Breast epithelium (tissue), 4 donors: Measurements from ENCODE around the gene ROCK2. TPM values are rescaled to one million over a fixed set of nuclear protein-coding genes. Genes with fewer than 3 reads are reported as not detected.

Experiments
- DNase-seq, 2 donors: peaks; one replicate each; pipeline ENCODE4 v3.0.0-alpha.2; 2019; ENCODE audit warnings: low spot score in 2 of 2
- H3K27ac ChIP-seq, 2 donors: fragments of 200-600 bp; sonication (generic) in 1 of 2; one replicate each; pipeline ENCODE4 v1.5.1; 2016 to 2019; ENCODE audit warnings: mild to moderate bottlenecking in 1 of 2
- H3K27me3 ChIP-seq, 2 donors: fragments of 200-600 bp; sonication (generic) in 1 of 2; one replicate each; pipeline versions ENCODE4 v1.5.1 to v1.6.0; 2017 to 2019; ENCODE audit warnings: control low read depth in 1 of 2, mild to moderate bottlenecking in 1 of 2
- H3K36me3 ChIP-seq: fragments of 200-600 bp; one replicate; pipeline ENCODE4 v1.5.1; 2019
- H3K4me1 ChIP-seq, 2 donors: fragments of 200-600 bp; sonication (generic); one replicate each; pipeline ENCODE4 v1.5.1; 2016 to 2019; ENCODE audit warnings: control low read depth in 1 of 2
- H3K4me3 ChIP-seq, 3 donors: fragments of 200-600 bp; sonication (generic); 1 replicate in 2 of 3; 2 replicates in 1 of 3; pipeline ENCODE4 v1.5.1; 2016 to 2019; ENCODE audit warnings: mild to moderate bottlenecking in 3 of 3, moderate library complexity in 2 of 3
- H3K9me3 ChIP-seq, 2 donors: fragments of 200-600 bp; sonication (generic) in 1 of 2; one replicate each; pipeline ENCODE4 v1.5.1; 2016 to 2019; ENCODE audit warnings: control low read depth in 1 of 2
- CTCF ChIP-seq, 3 donors: fragments of 450-650 bp; IDR thresholded peaks; one replicate each; pipeline ENCODE4 v1.5.1; 2016 to 2017; ENCODE audit warnings: antibody characterized with exemption in 3 of 3, mild to moderate bottlenecking in 3 of 3, moderate library complexity in 3 of 3
- POLR2A ChIP-seq: fragments of 450-650 bp; IDR thresholded peaks from one replicate; pipeline ENCODE4 v1.6.1; 2016; ENCODE audit warnings: antibody characterized with exemption, mild to moderate bottlenecking, moderate library complexity
- POLR2AphosphoS5 ChIP-seq, 3 donors: sonication (generic); formaldehyde crosslinking; IDR thresholded peaks; one replicate each; pipeline ENCODE4 v1.6.1; 2017; ENCODE audit warnings: antibody characterized with exemption in 3 of 3
- intact Hi-C: fragments of 100-400 bp; cut with DNase I; formaldehyde crosslinking; loops from one replicate; pipeline ENCODE4 v1.15.1; 2023; ENCODE audit warnings: low total_unique reads
- total RNA-seq, 3 donors: library from RNA; depleted of rRNA; stranded (reverse); fragments of >200 nt; gene quantifications; one replicate each; pipeline ENCODE4 v1.1.0, GENCODE V29; 2016

ROCK2 gene
- total RNA-seq, 3 donors from 2014 or later = 87.1 to 181 (median 103) TPM

- intact Hi-C loops = no loop called here
Measured at GRCh38 chr2:11163439-11164317, 180.8 kb downstream of the ROCK2 start.

GRCh38 chr2:11161747-11162146 lies 182.7 kb downstream of the ROCK2 start:
- Histone ChIP-seq H3K27me3 (no peaks in the 10 kb centered on the region), H3K4me1 (no peaks in the 10 kb centered on the region), H3K36me3 (no peaks in the 10 kb centered on the region), H3K27ac (no peak overlapping the region), H3K4me3 (no peak overlapping the region), H3K9me3 (no peaks in the 10 kb centered on the region)
- DNase-seq = peak in 1 of 2 donors; percentile 15
- intact Hi-C loops = no loop called here
- TF ChIP-seq CTCF (IDR thresholded peaks at IDR 0.05) (no peak), POLR2A (no peak), POLR2AphosphoS5 (IDR thresholded peaks at IDR 0.05) (no peak)

More at GRCh38 chr2:11163439-11164317, 180.8 kb downstream of the ROCK2 start:
- no peak overlapping the region for H3K4me3 ChIP-seq
- no peaks in the 10 kb centered on the region for H3K4me1 ChIP-seq
- no peak overlapping the region for H3K27ac ChIP-seq
- H3K36me3 ChIP-seq = no peaks in the 10 kb centered on the region
- H3K27me3 ChIP-seq = no peaks in the 10 kb centered on the region
- H3K9me3 ChIP-seq = no peaks in the 10 kb centered on the region
- no peak for TF ChIP-seq POLR2A
- TF ChIP-seq CTCF (IDR thresholded peaks at IDR 0.05) = no peak
- TF ChIP-seq POLR2AphosphoS5 (IDR thresholded peaks at IDR 0.05) = no peak
- DNase-seq = peak in 1 of 2 donors; percentile 16

GRCh38 chr2:11160731-11161455 lies 183.5 kb downstream of the ROCK2 start:
- H3K36me3 ChIP-seq = no peaks in the 10 kb centered on the region
- no peaks in the 10 kb centered on the region for H3K27me3 ChIP-seq

GRCh38 chr2:11160256-11160655 lies 184.2 kb downstream of the ROCK2 start:
- H3K4me1 ChIP-seq = no peaks in the 10 kb centered on the region
- intact Hi-C loops = no loop called here
- H3K27ac ChIP-seq = no peak overlapping the region
- no peak overlapping the region for H3K4me3 ChIP-seq
- no peaks in the 10 kb centered on the region for H3K27me3 ChIP-seq
- DNase-seq = peak in 1 of 2 donors; percentile 2
- TF ChIP-seq POLR2A (no peak), CTCF (IDR thresholded peaks at IDR 0.05) (no peak), POLR2AphosphoS5 (IDR thresholded peaks at IDR 0.05) (no peak)
- no peaks in the 10 kb centered on the region for H3K36me3 ChIP-seq
- H3K9me3 ChIP-seq = no peaks in the 10 kb centered on the region

More at GRCh38 chr2:11160731-11161455, 183.5 kb downstream of the ROCK2 start:
- H3K27ac ChIP-seq = no peak overlapping the region
- peak in 1 of 2 donors; percentile 11 for DNase-seq
- no peak for TF ChIP-seq POLR2A
- H3K4me3 ChIP-seq = no peak overlapping the region
- H3K4me1 ChIP-seq = no peaks in the 10 kb centered on the region
- no peaks in the 10 kb centered on the region for H3K9me3 ChIP-seq
- intact Hi-C loops = no loop called here

- no peaks in the 10 kb centered on the region for H3K27me3 ChIP-seq
- intact Hi-C loops = no loop called here
- TF ChIP-seq POLR2A (no peak), CTCF (IDR thresholded peaks at IDR 0.05) (no peak), POLR2AphosphoS5 (IDR thresholded peaks at IDR 0.05) (no peak)
- no peaks in the 10 kb centered on the region for H3K4me1 ChIP-seq
- no peaks in the 10 kb centered on the region for H3K9me3 ChIP-seq
- no peak overlapping the region for H3K27ac ChIP-seq
- DNase-seq = peak in 1 of 2 donors; percentile 8
- no peak overlapping the region for H3K4me3 ChIP-seq
- H3K36me3 ChIP-seq = no peaks in the 10 kb centered on the region
Measured at GRCh38 chr2:11159574-11160170, 184.8 kb downstream of the ROCK2 start.
